PC-9 (cell line): Measurements from ENCODE around the gene GAD2. TPM values are rescaled to one million over a fixed set of nuclear protein-coding genes. Genes with fewer than 3 reads are reported as not detected.

Source experiments
- Bru-seq: library from RNA; stranded (reverse); fragments of 400-500 nt; gene quantifications from one replicate; lab custom pipeline; 2021; lab: Mats Ljungman, UMichigan
- BruChase-seq, 2 experiments: library from RNA; stranded (reverse); fragments of 400-500 nt; gene quantifications; one replicate each; lab custom pipeline; 2021; lab: Mats Ljungman, UMichigan
- BruUV-seq: library from RNA; stranded (reverse); fragments of 400-500 nt; replicated peaks from 2 replicates; lab custom pipeline; 2021; lab: Mats Ljungman, UMichigan
- CTCF ChIA-PET: fragments of 300-600 bp; sonication (Branson Sonifier 250); formaldehyde crosslinking; loops from one replicate; lab custom pipeline; 2022; ENCODE audit warnings: antibody characterized with exemption; lab: Charles Lee
- POLR2A ChIA-PET: fragments of 300-600 bp; sonication (Branson Sonifier 250); formaldehyde crosslinking; loops from one replicate; lab custom pipeline; 2022; ENCODE audit warnings: antibody characterized with exemption; ENCODE audit not compliant: unreplicated experiment; lab: Charles Lee
- DNase-seq, 2 experiments: peaks; one replicate each; pipeline versions ENCODE4 v3.0.0 to v3.0.0-alpha.2; 2015 to 2022; ENCODE audit warnings: mixed read lengths in 1 of 2
- H2AFZ ChIP-seq: fragments of 200-600 bp; sonication (generic); 2 replicates; pipeline ENCODE4 v1.8.1; 2017; ENCODE audit warnings: antibody characterized with exemption
- H3F3A ChIP-seq: fragments of 200-600 bp; sonication (generic); 2 replicates; pipeline ENCODE4 v1.8.1; 2017; ENCODE audit warnings: antibody characterized with exemption, mild to moderate bottlenecking, low read depth; ENCODE audit not compliant: insufficient read depth
- H3K27ac ChIP-seq: fragments of 200-600 bp; sonication (generic); 2 replicates; pipeline ENCODE4 v1.6.1; 2016; ENCODE audit warnings: mixed run types
- H3K27me3 ChIP-seq: fragments of 200-600 bp; sonication (generic); 2 replicates; pipeline ENCODE4 v1.6.1; 2016; ENCODE audit warnings: low read depth, mixed run types; ENCODE audit not compliant: insufficient read depth
- H3K36me3 ChIP-seq: fragments of 200-600 bp; sonication (generic); 2 replicates; pipeline ENCODE4 v1.6.1; 2016; ENCODE audit warnings: low read depth, mixed run types
- H3K4me1 ChIP-seq: fragments of 200-600 bp; sonication (generic); replicated peaks from 2 replicates; pipeline ENCODE4 v1.6.1; 2016; ENCODE audit warnings: mixed run types; ENCODE audit not compliant: insufficient read depth
- H3K4me2 ChIP-seq: fragments of 200-600 bp; sonication (generic); 2 replicates; pipeline ENCODE4 v1.6.1; 2017; ENCODE audit warnings: mixed run types
- H3K4me3 ChIP-seq: fragments of 200-600 bp; sonication (generic); 2 replicates; pipeline ENCODE4 v1.6.1; 2016; ENCODE audit warnings: mixed run types
- H3K79me2 ChIP-seq: fragments of 200-600 bp; sonication (generic); 2 replicates; pipeline ENCODE4 v1.6.1; 2017; ENCODE audit warnings: low read depth, mixed run types
- H3K9me2 ChIP-seq: fragments of 200-600 bp; sonication (generic); 2 replicates; pipeline ENCODE4 v1.8.1; 2017; ENCODE audit warnings: mild to moderate bottlenecking; ENCODE audit not compliant: insufficient read depth
- H3K9me3 ChIP-seq: fragments of 200-600 bp; sonication (generic); 2 replicates; pipeline ENCODE4 v1.8.1; 2016; ENCODE audit warnings: low read depth; ENCODE audit not compliant: insufficient read depth
- H4K20me1 ChIP-seq: fragments of 200-600 bp; sonication (generic); 2 replicates; pipeline ENCODE4 v1.8.1; 2017; ENCODE audit not compliant: insufficient read depth
- CTCF ChIP-seq: fragments of 200-600 bp; sonication (generic); conservative IDR thresholded peaks from 2 replicates; pipeline ENCODE4 v1.6.1; 2017; ENCODE audit warnings: mixed run types, antibody characterized with exemption, mild to moderate bottlenecking, moderate library complexity
- EZH2 ChIP-seq: fragments of 200-600 bp; sonication (generic); IDR thresholded peaks from 2 replicates; pipeline ENCODE4 v1.8.0; 2017; ENCODE audit warnings: antibody characterized with exemption, low read depth
- intact Hi-C: fragments of 100-400 bp; cut with micrococcal nuclease; formaldehyde crosslinking; loops from one replicate; pipeline ENCODE4 v1.10.0; 2022; ENCODE audit not compliant: unreplicated experiment
- long read RNA-seq: library from polyadenylated mRNA; stranded (forward); transcript quantifications from one replicate; pipeline ENCODE4 v2.0.0, GENCODE V29; 2022
- total RNA-seq: library from RNA; stranded (reverse); gene quantifications from 2 replicates; pipeline ENCODE4 v1.2.3, GENCODE V29; 2021

Gene GAD2
- total RNA-seq (not detected in 2 replicates), Bru-seq, nascent RNA (not detected), BruChase-seq, experiment 1, labeled RNA remaining after a 2-hour chase (not detected), BruChase-seq, experiment 2, labeled RNA remaining after a 6-hour chase (not detected)
- long read RNA-seq = 0 reads

- Histone ChIP-seq H3F3A (no peaks in the 10 kb centered on the region), H4K20me1 (no peaks in the 10 kb centered on the region), H3K9me2 (no peaks in the 10 kb centered on the region), H3K9me3 (no peaks in the 10 kb centered on the region), H3K4me1 (no peaks in the 10 kb centered on the region), H3K27ac (no peak within 1 kb of the TSS), H3K4me2 (no peak within 1 kb of the TSS), H3K27me3 (peaks cover 18% of the 10 kb centered on the region; the same call in 1 of the 2 replicates), H3K36me3 (no peaks in the 10 kb centered on the region), H2AFZ (no peak within 1 kb of the TSS), H3K4me3 (no peak within 1 kb of the TSS), H3K79me2 (no peaks in the 10 kb centered on the region)
- intact Hi-C loops = no loop called here
- no peak for DNase-seq
- BruUV-seq = no TSS peak
- POLR2A ChIA-PET = no interaction called here
- TF ChIP-seq EZH2 (no peak), CTCF (no peak)
- CTCF ChIA-PET = no interaction called here
Observed at GRCh38 chr10:26216585-26217395, at the start of gene GAD2. Gene GAD2, plus strand, starts transcription at chr10:26216774. Its CDS starts 36 bp downstream, at chr10:26216810.

- Histone ChIP-seq H3K9me2 (no peaks in the 10 kb centered on the region), H3K36me3 (no peaks in the 10 kb centered on the region), H3K4me3 (no peak overlapping the region), H3K27ac (no peak overlapping the region), H3K27me3 (peaks cover 23% of the 10 kb centered on the region), H3K4me1 (no peaks in the 10 kb centered on the region), H3K79me2 (no peaks in the 10 kb centered on the region), H3F3A (no peaks in the 10 kb centered on the region), H3K9me3 (no peaks in the 10 kb centered on the region), H4K20me1 (no peaks in the 10 kb centered on the region), H3K4me2 (no peak overlapping the region), H2AFZ (no peak overlapping the region)
- CTCF ChIA-PET = no interaction called here
- BruUV-seq = no TSS peak
- no peak for DNase-seq
- intact Hi-C loops = no loop called here
- no peak for TF ChIP-seq EZH2
- no peak for TF ChIP-seq CTCF
- POLR2A ChIA-PET = no interaction called here
Observed at GRCh38 chr10:26169466-26169865, 47.1 kb upstream of the GAD2 start.

- TF ChIP-seq CTCF = no peak
- TF ChIP-seq EZH2 = no peak
- Histone ChIP-seq H3K4me1 (no peaks in the 10 kb centered on the region), H3K4me3 (no peak overlapping the region), H2AFZ (no peak overlapping the region), H3F3A (no peaks in the 10 kb centered on the region), H3K9me2 (no peaks in the 10 kb centered on the region), H3K79me2 (no peaks in the 10 kb centered on the region), H3K27me3 (peaks cover 30% of the 10 kb centered on the region), H3K4me2 (no peak overlapping the region), H4K20me1 (no peaks in the 10 kb centered on the region), H3K9me3 (no peaks in the 10 kb centered on the region), H3K36me3 (no peaks in the 10 kb centered on the region), H3K27ac (no peak overlapping the region)
- POLR2A ChIA-PET = no interaction called here
- no TSS peak for BruUV-seq
- CTCF ChIA-PET = no interaction called here
- intact Hi-C loops = no loop called here
- no peak for DNase-seq
Observed at GRCh38 chr10:26172131-26172530, 44.4 kb upstream of the GAD2 start.
